PC-3 (cell line): Measurements from ENCODE around the gene INPP5F. TPM values are rescaled to one million over a fixed set of nuclear protein-coding genes. Genes with fewer than 3 reads are reported as not detected.

Source experiments
- ATAC-seq: fragments of 200-7000 bp; cut with Tn5 transposase; 2 replicates; pipeline ENCODE4 v1.9.1; 2020; ENCODE audit warnings: mild to moderate bottlenecking, moderate library complexity
- BruUV-seq: library from RNA; stranded (reverse); fragments of 400-500 nt; replicated peaks from 2 replicates; lab custom pipeline; 2021; lab: Mats Ljungman, UMichigan
- CTCF ChIA-PET: fragments of 300-600 bp; sonication (Branson Sonifier 250); formaldehyde crosslinking; loops from one replicate; lab custom pipeline; 2022; ENCODE audit warnings: antibody characterized with exemption; lab: Charles Lee
- POLR2A ChIA-PET: fragments of 300-600 bp; sonication (Branson Sonifier 250); formaldehyde crosslinking; loops from one replicate; lab custom pipeline; 2022; ENCODE audit warnings: antibody characterized with exemption; ENCODE audit not compliant: unreplicated experiment; lab: Charles Lee
- DNase-seq: peaks from one replicate; pipeline ENCODE4 v3.0.0-alpha.2; 2015
- H2AFZ ChIP-seq: fragments of 300-600 bp; sonication (generic); 2 replicates; pipeline ENCODE4 v1.6.0; 2016; ENCODE audit warnings: antibody characterized with exemption, low read length
- H3F3A ChIP-seq: fragments of 300-600 bp; sonication (generic); one replicate; pipeline ENCODE4 v1.6.0; 2017; ENCODE audit warnings: antibody characterized with exemption, low read length, control low read depth, mild to moderate bottlenecking; ENCODE audit not compliant: unreplicated experiment
- H3K27ac ChIP-seq: fragments of 300-600 bp; sonication (generic); 2 replicates; pipeline ENCODE4 v1.5.1; 2016; ENCODE audit warnings: mild to moderate bottlenecking, low read length
- H3K27me3 ChIP-seq: fragments of 300-600 bp; sonication (generic); 2 replicates; pipeline ENCODE4 v1.6.1; 2016; ENCODE audit warnings: low read length, mixed read lengths
- H3K36me3 ChIP-seq: fragments of 300-600 bp; sonication (generic); 2 replicates; pipeline ENCODE4 v1.6.1; 2016; ENCODE audit warnings: low read depth, mixed run types, low read length, mixed read lengths
- H3K4me1 ChIP-seq: fragments of 300-600 bp; sonication (generic); 2 replicates; pipeline ENCODE4 v1.5.1; 2016; ENCODE audit warnings: low read length; ENCODE audit not compliant: insufficient read depth
- H3K4me2 ChIP-seq: fragments of 300-600 bp; sonication (generic); 2 replicates; pipeline ENCODE4 v1.6.0; 2016; ENCODE audit warnings: low read length
- H3K4me3 ChIP-seq: fragments of 300-600 bp; sonication (generic); 2 replicates; pipeline ENCODE4 v1.5.1; 2016; ENCODE audit warnings: mild to moderate bottlenecking, low read length, mixed read lengths
- H3K79me2 ChIP-seq: fragments of 300-600 bp; sonication (generic); 2 replicates; pipeline ENCODE4 v1.6.1; 2017; ENCODE audit warnings: low read length, mixed read lengths
- H3K9ac ChIP-seq: fragments of 300-600 bp; sonication (generic); 2 replicates; pipeline ENCODE4 v1.6.0; 2016; ENCODE audit warnings: mild to moderate bottlenecking, low read length
- H3K9me2 ChIP-seq: fragments of 300-600 bp; sonication (generic); replicated peaks from 2 replicates; pipeline ENCODE4 v1.6.1; 2016; ENCODE audit warnings: mixed run types, low read length, mixed read lengths
- H3K9me3 ChIP-seq: fragments of 300-600 bp; sonication (generic); 2 replicates; pipeline ENCODE4 v1.6.1; 2016; ENCODE audit warnings: low read length, mixed read lengths
- H4K20me1 ChIP-seq: fragments of 300-600 bp; sonication (generic); 2 replicates; pipeline ENCODE4 v1.6.1; 2016; ENCODE audit warnings: low read length, mixed read lengths
- CTCF ChIP-seq: fragments of 300-600 bp; sonication (generic); conservative IDR thresholded peaks from 2 replicates; pipeline ENCODE4 v1.5.1; 2017; ENCODE audit warnings: antibody characterized with exemption, low read depth, mild to moderate bottlenecking, low read length
- EZH2 ChIP-seq: fragments of 300-600 bp; sonication (generic); IDR thresholded peaks from one replicate; pipeline ENCODE4 v1.6.1; 2017; ENCODE audit warnings: antibody characterized with exemption, mild to moderate bottlenecking, low read length; ENCODE audit not compliant: unreplicated experiment
- EZH2phosphoT487 ChIP-seq: fragments of 300-600 bp; sonication (generic); IDR thresholded peaks from 2 replicates; pipeline ENCODE4 v1.6.1; 2018; ENCODE audit warnings: mild to moderate bottlenecking, antibody characterized with exemption, low read length, borderline replicate concordance
- intact Hi-C: fragments of 100-400 bp; cut with micrococcal nuclease; formaldehyde crosslinking; loops from 2 replicates; pipeline ENCODE4 v1.9.0; 2023
- total RNA-seq: library from RNA; depleted of rRNA; stranded (reverse); fragments of >200 nt; gene quantifications from 2 replicates; pipeline ENCODE4 v1.2.3, GENCODE V29; 2014

The INPP5F gene
- total RNA-seq, 1 experiment from 2014 or later = 8.2 TPM

- H3K9me2 ChIP-seq = no peaks in the 10 kb centered on the region
- no peak for TF ChIP-seq CTCF
- no peak for TF ChIP-seq EZH2
- ChIA-PET POLR2A (no interaction called here), CTCF (no interaction called here)
- BruUV-seq = no TSS peak
- H3K36me3 ChIP-seq = peaks cover 6% of the 10 kb centered on the region; the same call in 1 of the 2 replicates
- H3K4me3 ChIP-seq = no peak overlapping the region
- no peaks in the 10 kb centered on the region for H3K27me3 ChIP-seq
- H3K9me3 ChIP-seq = no peaks in the 10 kb centered on the region
- H4K20me1 ChIP-seq = peaks cover 48% of the 10 kb centered on the region
- intact Hi-C loops = no loop called here
- ATAC-seq = no peak
- no peak overlapping the region for H2AFZ ChIP-seq
- no peak for DNase-seq
- no peak overlapping the region for H3K4me2 ChIP-seq
- peaks cover 16% of the 10 kb centered on the region; the same call in 1 of the 2 replicates for H3K4me1 ChIP-seq
- H3K79me2 ChIP-seq = peaks cover 94% of the 10 kb centered on the region
- H3K9ac ChIP-seq = no peak overlapping the region
- H3F3A ChIP-seq = no peaks in the 10 kb centered on the region
- H3K27ac ChIP-seq = no peak overlapping the region
These were observed 136.7 kb downstream of the INPP5F start for GRCh38 chr10:119862524-119862923.

- ATAC-seq (no peak), DNase-seq (no peak)
- Histone ChIP-seq H3K27ac (no peak overlapping the region), H3K9me2 (no peaks in the 10 kb centered on the region), H4K20me1 (peaks cover 56% of the 10 kb centered on the region), H3F3A (no peaks in the 10 kb centered on the region), H2AFZ (no peak overlapping the region), H3K9ac (no peak overlapping the region), H3K36me3 (no peaks in the 10 kb centered on the region), H3K4me1 (peaks cover 16% of the 10 kb centered on the region; the same call in 1 of the 2 replicates), H3K27me3 (no peaks in the 10 kb centered on the region), H3K4me2 (no peak overlapping the region), H3K4me3 (no peak overlapping the region), H3K79me2 (peaks cover 99% of the 10 kb centered on the region), H3K9me3 (no peaks in the 10 kb centered on the region)
- TF ChIP-seq EZH2 (no peak), CTCF (no peak), EZH2phosphoT487 (no peak)
- POLR2A ChIA-PET = interaction anchor here (0.6 kb wide), 1 partner anchor 138 kb away, joined by 4 read pairs; the partner anchor contains the start of gene INPP5F
- no TSS peak for BruUV-seq
- CTCF ChIA-PET = no interaction called here
- intact Hi-C loops = no loop called here
These were observed 138.2 kb downstream of the INPP5F start for GRCh38 chr10:119863951-119864565.

GRCh38 chr10:119865699-119866240 is 139.9 kb downstream of the INPP5F start:
- Histone ChIP-seq H3K9ac (no peak overlapping the region), H3K27ac (no peak overlapping the region), H4K20me1 (peaks cover 54% of the 10 kb centered on the region), H3K9me3 (no peaks in the 10 kb centered on the region), H3K4me3 (no peak overlapping the region), H3K36me3 (no peaks in the 10 kb centered on the region), H3K27me3 (no peaks in the 10 kb centered on the region), H3K4me1 (peaks cover 12% of the 10 kb centered on the region; the same call in 1 of the 2 replicates), H3F3A (no peaks in the 10 kb centered on the region), H3K9me2 (no peaks in the 10 kb centered on the region), H3K4me2 (no peak overlapping the region), H2AFZ (no peak overlapping the region), H3K79me2 (peaks cover 99% of the 10 kb centered on the region)
- intact Hi-C loops = no loop called here
- BruUV-seq = no TSS peak
- TF ChIP-seq EZH2 (no peak), CTCF (no peak), EZH2phosphoT487 (no peak)
- ChIA-PET POLR2A (no interaction called here), CTCF (no interaction called here)
- ATAC-seq = no peak
- DNase-seq = no peak
